Kidney glomerular epithelial cell (primary cell): ENCODE results near the gene SZT2.
"Not testable (repeated sequence)": the region's sequence is repeated elsewhere in the genome, so short reads cannot be mapped to it uniquely, and the experiment has no call there.

Experiments
- DNase-seq: peaks from one replicate; lab custom pipeline; 2025; lab: John Stamatoyannopoulos, UW

SZT2 gene

GRCh38 chr1:43492826-43493225 is 103.1 kb downstream of the SZT2 start:
- DNase-seq = no peak

GRCh38 chr1:43493661-43494450 is 104.2 kb downstream of the SZT2 start:
- no peak for DNase-seq

- DNase-seq = no peak
Measured at GRCh38 chr1:43495204-43495603, 105.5 kb downstream of the SZT2 start.

DNA sequence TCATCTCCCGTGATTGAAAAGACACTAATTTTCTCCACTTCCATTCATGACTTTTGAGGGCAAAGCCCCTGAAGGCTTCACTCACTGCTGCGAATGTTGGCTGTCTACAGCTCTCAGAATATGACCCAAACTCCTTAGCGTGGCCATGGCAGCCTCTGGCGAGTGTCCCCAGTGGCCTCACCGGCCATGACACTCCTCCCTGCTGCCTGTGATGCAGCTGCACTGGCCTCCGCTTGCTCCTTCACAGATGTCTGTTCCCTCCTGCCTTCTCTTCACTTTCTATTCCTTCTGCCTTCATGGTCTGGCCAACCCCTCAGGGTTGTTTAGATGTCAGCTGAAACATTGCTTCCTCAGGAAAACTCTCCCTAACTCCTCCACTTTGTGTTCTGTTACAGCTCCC is 110.2 kb downstream of the SZT2 start:
- DNase-seq = no peak

DNA sequence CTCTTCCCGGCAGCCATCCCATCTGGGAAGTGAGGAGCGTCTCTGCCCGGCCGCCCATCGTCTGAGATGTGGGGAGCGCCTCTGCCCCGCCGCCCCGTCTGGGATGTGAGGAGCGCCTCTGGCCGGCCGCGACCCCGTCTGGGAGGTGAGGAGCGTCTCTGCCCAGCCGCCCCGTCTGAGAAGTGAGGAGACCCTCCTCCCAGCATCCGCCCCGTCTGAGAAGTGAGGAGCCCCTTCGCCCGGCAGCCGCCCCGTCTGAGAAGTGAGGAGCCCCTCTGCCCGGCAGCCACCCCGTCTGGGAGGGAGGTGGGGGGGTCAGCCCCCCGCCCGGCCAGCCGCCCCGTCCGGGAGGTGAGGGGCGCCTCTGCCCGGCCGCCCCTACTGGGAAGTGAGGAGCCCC is 112.1 kb downstream of the SZT2 start:
- not testable (repeated sequence) for DNase-seq

GRCh38 chr1:43503534-43503933 is 113.8 kb downstream of the SZT2 start:
- no peak for DNase-seq
